ENCODE measurements around the gene AK5. TPM values are rescaled to one million over a fixed set of nuclear protein-coding genes. Genes with fewer than 3 reads are reported as not detected.

The AK5 gene
- total RNA-seq, 1 donor from 2014 or later, result not detected

DNA sequence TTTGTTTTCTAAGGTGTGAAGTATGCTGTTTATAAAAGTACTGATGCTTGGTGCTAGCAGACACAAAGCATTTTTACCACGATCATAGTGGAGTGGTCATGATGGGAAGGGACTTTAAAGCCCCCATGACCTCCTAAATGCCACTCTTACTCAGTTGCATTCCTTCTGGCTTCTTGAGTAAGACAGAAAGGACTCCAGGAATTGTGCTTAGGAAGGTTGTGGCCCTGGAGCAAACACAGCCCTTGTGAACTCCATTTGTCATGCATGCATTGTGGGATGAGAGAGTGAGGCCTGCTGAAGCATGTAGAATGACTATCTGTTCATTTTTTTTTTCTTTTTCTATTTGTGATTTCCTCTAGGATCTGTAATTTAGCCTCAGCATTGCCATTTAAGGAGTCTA, 34.2 kb downstream of the AK5 start:
- TF ChIP-seq, protein P1, sequence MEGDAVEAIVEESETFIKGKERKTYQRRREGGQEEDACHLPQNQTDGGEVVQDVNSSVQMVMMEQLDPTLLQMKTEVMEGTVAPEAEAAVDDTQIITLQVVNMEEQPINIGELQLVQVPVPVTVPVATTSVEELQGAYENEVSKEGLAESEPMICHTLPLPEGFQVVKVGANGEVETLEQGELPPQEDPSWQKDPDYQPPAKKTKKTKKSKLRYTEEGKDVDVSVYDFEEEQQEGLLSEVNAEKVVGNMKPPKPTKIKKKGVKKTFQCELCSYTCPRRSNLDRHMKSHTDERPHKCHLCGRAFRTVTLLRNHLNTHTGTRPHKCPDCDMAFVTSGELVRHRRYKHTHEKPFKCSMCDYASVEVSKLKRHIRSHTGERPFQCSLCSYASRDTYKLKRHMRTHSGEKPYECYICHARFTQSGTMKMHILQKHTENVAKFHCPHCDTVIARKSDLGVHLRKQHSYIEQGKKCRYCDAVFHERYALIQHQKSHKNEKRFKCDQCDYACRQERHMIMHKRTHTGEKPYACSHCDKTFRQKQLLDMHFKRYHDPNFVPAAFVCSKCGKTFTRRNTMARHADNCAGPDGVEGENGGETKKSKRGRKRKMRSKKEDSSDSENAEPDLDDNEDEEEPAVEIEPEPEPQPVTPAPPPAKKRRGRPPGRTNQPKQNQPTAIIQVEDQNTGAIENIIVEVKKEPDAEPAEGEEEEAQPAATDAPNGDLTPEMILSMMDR (IDR thresholded peaks at IDR 0.05), result no peak
- Mint-ChIP-seq H3K27ac (no peak overlapping the region), H3K9me3 (no peaks in the 10 kb centered on the region), H3K4me3 (no peak overlapping the region), H3K36me3 (ENCODE audit: low read depth) (no peaks in the 10 kb centered on the region), H3K4me1 (no peaks in the 10 kb centered on the region), H3K27me3 (peaks cover 2% of the 10 kb centered on the region)
- CTCF ChIA-PET, result no interaction called here
- DNase-seq (no peak), ATAC-seq (ENCODE audit: low read depth) (no peak)
- POLR2A ChIA-PET, result no interaction called here
- intact Hi-C loops (cut with micrococcal nuclease), result no loop called here

DNA sequence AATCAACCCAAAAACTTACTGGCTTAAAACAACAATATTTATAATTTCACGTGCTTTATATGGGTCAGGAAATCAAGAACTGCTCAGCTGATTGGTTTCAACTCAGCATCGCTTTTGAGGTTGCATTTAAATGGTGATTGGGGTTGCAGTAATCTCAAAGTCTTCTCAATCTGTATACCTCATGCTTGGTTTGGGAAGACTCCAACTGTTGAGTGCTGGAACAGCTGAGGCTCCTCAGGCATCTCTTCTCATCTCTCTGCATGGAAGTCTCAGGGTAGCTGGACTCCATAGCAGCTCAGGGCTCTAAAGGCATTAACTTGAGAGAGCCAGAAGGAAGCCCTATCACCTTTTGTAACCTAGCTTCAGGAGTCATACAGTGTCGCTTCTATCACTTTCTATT, 35.1 kb downstream of the AK5 start:
- intact Hi-C loops (cut with micrococcal nuclease), result no loop called here
- Mint-ChIP-seq H3K27ac (no peak overlapping the region), H3K4me3 (no peak overlapping the region), H3K27me3 (no peaks in the 10 kb centered on the region), H3K4me1 (no peaks in the 10 kb centered on the region), H3K9me3 (no peaks in the 10 kb centered on the region), H3K36me3 (ENCODE audit: low read depth) (no peaks in the 10 kb centered on the region)
- TF ChIP-seq, protein P1 (IDR thresholded peaks at IDR 0.05), result no peak
- CTCF ChIA-PET, result no interaction called here
- DNase-seq, result no peak
- POLR2A ChIA-PET, result no interaction called here
- ATAC-seq (ENCODE audit: low read depth), result no peak

- POLR2A ChIA-PET, result interaction anchor here (0.6 kb wide), 1 partner anchor 10 kb away, joined by 3 read pairs; no protein-coding TSS in a partner anchor
Measured at GRCh38 chr1:77319036-77319705, 37.4 kb downstream of the AK5 start.

DNA sequence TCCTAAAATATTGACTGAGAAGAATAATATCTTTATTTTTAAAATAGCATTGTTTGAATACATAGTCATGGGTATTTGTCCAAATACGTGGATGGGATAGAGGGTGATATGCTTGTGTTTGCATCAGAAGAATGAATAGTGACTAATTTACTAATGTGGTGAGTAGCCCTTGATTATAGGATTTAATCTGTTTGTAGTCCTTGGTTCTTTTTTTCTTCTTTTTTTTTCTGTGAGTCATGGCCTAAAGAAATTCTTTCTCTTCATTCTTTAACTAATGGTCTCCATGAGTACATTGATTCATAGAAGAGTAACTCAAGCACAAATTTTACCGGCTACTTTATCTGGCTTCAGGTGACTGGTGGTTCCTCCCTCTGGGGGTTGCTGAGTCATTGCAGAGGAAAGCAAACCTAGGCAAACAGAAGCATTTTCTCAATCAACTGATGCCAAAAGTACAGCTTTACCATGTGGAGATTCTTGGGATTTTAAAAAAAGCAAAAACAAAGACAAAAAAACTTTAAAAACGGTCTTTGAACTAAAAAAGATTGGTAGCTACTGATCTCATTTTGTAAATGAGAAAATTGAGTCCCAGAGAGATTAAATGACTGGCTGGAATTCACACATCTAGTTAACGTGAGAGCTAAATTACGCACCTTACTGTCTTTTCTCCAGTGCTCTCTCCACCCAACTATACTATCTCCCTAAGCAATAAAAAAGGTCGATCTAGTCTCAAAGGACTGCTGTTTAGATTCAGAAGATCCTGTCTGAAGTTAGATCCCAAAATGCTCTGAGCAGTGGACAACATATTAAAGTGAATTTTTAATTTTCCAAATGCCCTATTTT, 40.5 kb downstream of the AK5 start:
- POLR2A ChIA-PET, result no interaction called here
- Mint-ChIP-seq H3K36me3 (ENCODE audit: low read depth) (no peaks in the 10 kb centered on the region), H3K4me3 (no peak overlapping the region), H3K4me1 (no peaks in the 10 kb centered on the region), H3K9me3 (no peaks in the 10 kb centered on the region), H3K27me3 (peaks cover 3% of the 10 kb centered on the region), H3K27ac (no peak overlapping the region)
- CTCF ChIA-PET, result no interaction called here
- TF ChIP-seq, protein P1 (IDR thresholded peaks at IDR 0.05), result no peak
- DNase-seq (no peak), ATAC-seq (ENCODE audit: low read depth) (no peak)
- intact Hi-C loops (cut with micrococcal nuclease), result no loop called here

More at GRCh38 chr1:77319036-77319705, 37.4 kb downstream of the AK5 start:
- no peak overlapping the region for H3K4me3 Mint-ChIP-seq
- TF ChIP-seq, protein P1 (IDR thresholded peaks at IDR 0.05), result no peak
- no peaks in the 10 kb centered on the region for H3K36me3 Mint-ChIP-seq (ENCODE audit: low read depth)
- no peak overlapping the region for H3K27ac Mint-ChIP-seq
- H3K4me1 Mint-ChIP-seq, result no peaks in the 10 kb centered on the region
- H3K27me3 Mint-ChIP-seq, result no peaks in the 10 kb centered on the region
- intact Hi-C loops (cut with micrococcal nuclease), result no loop called here
- no peaks in the 10 kb centered on the region for H3K9me3 Mint-ChIP-seq
- no peak for DNase-seq
- CTCF ChIA-PET, result interaction anchor here (0.8 kb wide), 1 partner anchor 1615 kb away, joined by 3 read pairs; no protein-coding TSS in a partner anchor
- ATAC-seq (ENCODE audit: low read depth), result no peak

- no peak for DNase-seq
- CTCF ChIA-PET, result no interaction called here
- no peaks in the 10 kb centered on the region for H3K36me3 Mint-ChIP-seq (ENCODE audit: low read depth)
- intact Hi-C loops (cut with micrococcal nuclease), result no loop called here
- H3K27me3 Mint-ChIP-seq, result no peaks in the 10 kb centered on the region
- no peaks in the 10 kb centered on the region for H3K4me1 Mint-ChIP-seq
- no peak overlapping the region for H3K4me3 Mint-ChIP-seq
- POLR2A ChIA-PET, result no interaction called here
- TF ChIP-seq, protein P1 (IDR thresholded peaks at IDR 0.05), result no peak
- no peaks in the 10 kb centered on the region for H3K9me3 Mint-ChIP-seq
- H3K27ac Mint-ChIP-seq, result no peak overlapping the region
- no peak for ATAC-seq (ENCODE audit: low read depth)
Measured at GRCh38 chr1:77333501-77333900, 51.7 kb downstream of the AK5 start.

All from activated B cell treated with CpG ODN at 0.5 μM for 24 hours (primary cell).